HG03439 (cell line): ENCODE results near the gene NOS1AP.
"Not testable (repeated sequence)": the region's sequence is repeated elsewhere in the genome, so short reads cannot be mapped to it uniquely, and the experiment has no call there.

Experiments used
- ATAC-seq: cut with Tn5 transposase; IDR thresholded peaks from one replicate; pipeline ENCODE4 v1.9.1; 2021; ENCODE audit warnings: mild to moderate bottlenecking, moderate library complexity; ENCODE audit not compliant: unreplicated experiment

Gene NOS1AP

DNA sequence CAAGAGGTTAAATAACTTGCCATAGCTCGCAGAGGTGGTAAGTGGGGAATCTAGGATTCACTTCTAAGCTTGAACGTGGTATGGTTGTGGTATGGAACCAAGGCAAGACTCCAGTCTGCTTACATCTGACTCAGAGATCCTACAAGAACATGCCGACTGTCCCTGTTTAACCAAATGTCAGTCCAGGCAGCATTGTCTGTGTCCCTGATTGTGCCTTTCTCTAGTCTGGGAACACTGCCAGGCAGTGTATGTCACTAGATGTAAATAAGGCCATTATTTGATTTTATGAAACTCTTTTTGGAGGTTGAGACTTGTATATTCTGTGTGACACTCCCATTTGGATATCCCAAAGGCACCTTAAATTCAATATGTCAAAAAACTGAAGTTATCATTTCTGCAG is 96.0 kb downstream of the NOS1AP start:
- no peak for ATAC-seq

DNA sequence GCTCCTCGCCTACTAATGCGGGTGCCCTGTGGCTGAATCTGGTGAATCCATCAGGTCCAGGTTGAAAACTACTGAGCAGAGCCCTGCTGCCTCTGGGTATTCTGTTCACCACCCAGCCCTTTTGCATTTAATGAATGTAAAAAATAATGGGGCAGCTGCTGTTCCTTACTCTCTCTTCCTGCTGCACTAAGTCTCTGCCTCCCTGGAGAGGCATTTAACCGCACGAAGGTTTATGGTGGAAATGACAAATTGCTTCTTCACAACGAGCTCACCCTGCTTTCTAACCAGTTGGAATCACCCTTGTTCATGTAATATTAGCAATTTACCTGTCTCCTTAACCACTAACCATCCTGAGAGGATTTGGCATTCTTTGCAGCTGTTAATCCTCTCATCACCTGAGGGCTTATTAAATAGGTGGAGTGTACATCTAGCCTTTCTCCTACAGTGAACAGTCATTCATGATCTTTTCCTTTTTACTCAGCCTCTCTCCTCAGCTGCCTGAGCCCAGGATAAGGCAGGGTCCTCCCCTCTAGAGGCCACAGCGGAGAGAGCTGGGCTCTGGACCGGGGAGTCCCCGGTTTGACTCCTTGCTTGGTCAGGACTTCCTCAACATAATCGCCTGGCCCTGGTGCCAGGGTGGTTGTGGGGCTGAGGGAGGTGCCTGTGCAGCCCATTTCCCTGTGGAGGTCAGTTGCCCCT is 97.6 kb downstream of the NOS1AP start:
- ATAC-seq = no peak

DNA sequence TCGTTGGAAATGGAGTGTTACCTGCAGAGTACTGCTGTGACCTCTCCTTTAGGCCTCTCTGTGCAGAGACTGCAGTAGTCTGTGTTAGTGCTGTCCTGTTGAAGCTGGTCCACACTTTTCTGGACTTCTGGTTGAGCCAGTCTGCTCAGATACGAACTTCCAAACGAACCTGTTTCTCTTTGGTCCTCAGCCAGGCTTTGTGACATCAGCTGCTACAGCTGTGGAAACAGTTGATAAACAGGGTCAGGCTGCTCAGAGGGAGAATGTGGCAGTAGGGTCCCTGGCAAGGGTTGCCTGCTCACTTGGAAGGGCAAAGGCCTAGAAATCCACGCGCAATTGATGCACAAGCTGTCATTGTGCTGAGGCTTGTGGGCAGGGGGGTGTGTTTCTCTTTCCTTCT is 98.8 kb downstream of the NOS1AP start:
- no peak for ATAC-seq

DNA sequence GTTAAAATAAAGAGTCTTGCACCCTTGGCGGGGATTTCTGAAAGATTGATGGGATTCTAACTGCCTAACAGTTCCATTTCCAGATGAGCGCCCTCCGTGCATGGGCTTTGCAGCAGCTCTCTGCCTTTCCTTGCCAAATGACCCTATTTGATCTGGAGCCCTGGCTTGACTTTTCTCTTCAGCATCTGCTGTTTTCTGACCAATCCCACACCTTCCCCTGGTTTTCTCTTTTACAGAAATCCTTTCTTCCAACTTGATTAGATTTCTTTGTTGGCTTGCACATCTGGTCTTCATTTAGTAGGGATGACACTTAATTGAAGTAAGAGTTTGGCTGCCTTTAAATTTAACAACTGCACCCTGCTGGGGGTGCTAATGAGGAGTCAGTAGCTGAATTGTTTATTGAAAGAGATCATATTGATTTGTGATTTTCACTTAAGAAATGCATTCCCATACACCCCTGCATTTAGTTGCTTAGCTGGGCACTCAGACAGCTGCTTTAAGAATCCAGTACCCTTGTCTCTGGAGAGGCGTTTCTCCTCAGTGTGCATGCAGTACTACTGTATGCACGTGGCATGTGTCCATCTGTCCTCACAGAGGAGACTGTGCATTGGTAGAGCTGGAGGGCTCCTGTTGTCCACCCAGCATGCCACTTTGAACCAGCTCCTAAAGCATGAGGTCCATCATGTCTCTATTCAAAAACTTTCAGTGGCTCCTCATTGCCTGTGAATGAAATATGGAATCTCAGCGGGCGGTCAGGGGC is 99.7 kb downstream of the NOS1AP start:
- ATAC-seq = no peak

DNA sequence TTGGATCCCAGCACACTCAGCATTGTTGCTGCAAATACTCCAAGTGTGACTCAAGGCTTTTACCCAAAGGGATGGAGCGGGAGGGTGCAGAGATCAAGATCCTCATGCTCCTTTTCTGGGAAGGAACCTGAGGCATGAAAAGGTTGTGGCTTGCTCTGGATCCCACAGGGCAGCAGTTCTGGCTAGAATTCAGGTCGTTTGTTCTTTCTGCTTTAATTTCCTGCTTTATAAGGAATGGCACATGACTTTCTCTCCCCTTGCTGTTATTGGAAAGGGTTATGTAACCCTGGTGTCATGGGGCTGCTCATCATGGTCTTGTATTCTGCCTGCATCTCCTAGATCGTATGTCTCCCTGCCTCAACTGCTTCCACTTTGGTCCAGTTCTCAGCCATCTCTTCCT is 101.6 kb downstream of the NOS1AP start:
- ATAC-seq = no peak

DNA sequence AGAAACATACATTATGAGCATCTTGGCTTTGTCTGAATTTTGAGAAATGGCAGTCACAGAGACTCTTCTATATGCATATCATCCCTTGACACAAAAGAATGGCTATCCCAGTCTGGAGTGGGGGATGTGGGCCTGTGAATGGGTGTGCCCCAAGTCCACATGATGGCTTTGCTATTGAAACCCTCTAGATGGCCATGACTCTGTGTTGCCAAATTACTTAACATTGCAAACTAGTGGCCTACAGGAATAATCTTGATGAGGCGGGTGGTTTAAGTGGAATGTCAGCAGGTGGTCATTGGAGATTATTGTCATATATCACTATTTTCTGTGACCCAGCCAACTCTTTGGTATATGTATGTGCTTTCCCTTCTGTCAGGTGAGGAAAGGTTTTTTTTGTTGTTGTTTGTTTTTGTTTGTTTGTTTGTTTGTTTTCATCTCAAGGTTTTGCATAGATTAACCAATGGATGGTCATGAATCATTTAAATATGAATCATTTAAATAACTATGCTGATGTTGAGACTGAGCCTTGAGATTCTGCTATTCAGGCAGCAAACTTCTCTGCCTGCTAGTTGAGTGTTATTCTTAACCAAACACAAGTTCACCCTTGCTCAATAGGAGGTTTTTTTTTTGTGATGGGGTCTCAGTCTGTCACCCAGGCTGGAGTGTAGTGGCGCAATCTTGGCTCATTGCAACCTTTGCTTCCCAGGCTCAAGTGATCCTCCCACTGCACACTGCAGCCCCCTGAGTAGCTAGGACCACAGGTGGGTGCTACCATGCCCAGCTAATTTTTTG is 103.0 kb downstream of the NOS1AP start:
- ATAC-seq = no peak

DNA sequence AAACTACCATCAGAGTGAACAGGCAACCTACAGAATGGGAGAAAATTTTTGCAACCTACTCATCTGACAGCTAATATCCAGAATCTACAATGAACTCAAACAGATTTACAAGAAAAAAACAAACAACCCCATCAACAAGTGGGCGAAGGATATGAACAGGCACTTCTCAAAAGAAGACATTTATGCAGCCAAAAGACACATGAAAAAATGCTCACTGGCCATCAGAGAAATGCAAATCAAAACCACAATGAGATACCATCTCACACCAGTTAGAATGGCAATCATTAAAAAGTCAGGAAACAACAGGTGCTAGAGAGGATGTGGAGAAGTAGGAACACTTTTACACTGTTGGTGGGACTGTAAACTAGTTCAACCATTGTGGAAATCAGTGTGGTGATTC is 104.1 kb downstream of the NOS1AP start:
- not testable (repeated sequence) for ATAC-seq

DNA sequence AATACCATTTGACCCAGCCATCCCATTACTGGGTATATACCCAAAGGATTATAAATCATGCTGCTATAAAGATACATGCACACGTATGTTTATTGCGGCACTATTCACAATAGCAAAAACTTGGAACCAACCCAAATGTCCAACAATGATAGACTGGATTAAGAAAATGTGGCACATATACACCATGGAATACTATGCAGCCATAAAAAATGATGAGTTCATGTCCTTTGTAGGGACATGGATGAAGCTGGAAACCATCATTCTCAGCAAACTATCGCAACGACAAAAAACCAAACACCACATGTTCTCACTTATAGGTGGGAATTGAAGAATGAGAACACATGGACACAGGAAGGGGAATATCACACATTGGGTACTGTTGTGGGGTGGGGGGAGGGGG is 104.5 kb downstream of the NOS1AP start:
- ATAC-seq = not testable (repeated sequence)

DNA sequence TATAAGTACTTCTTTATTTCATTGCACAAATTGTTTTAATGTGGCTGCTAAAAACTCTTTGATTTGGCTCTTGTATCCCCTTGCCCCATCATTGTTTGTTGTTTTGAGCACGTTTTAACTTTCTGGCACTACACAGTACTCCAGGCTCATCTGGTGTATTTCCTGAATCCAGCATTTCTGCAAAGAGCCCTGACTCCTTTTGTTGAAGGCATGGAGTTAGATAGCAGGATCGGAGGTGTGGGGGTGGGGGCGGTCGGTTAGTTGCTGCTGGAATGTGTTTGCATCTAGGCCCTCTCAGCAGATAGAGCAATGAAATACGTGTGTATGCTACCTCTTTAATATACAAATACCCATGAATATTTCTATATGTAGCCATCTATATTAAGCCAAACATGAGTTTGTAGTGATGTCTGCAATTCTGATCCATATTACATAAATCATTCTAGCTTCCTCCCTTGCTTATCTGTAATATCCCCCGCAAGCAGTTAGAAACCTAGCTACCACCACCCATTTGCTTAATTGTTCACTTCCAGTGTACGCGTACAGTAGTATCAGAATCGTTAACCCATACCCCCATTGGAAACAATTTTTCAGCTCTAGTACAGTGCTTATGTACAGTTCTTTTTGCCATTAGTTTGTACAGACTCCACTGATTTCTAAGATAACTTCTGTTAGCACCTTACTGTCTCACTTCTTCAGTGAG is 106.0 kb downstream of the NOS1AP start:
- no peak for ATAC-seq

DNA sequence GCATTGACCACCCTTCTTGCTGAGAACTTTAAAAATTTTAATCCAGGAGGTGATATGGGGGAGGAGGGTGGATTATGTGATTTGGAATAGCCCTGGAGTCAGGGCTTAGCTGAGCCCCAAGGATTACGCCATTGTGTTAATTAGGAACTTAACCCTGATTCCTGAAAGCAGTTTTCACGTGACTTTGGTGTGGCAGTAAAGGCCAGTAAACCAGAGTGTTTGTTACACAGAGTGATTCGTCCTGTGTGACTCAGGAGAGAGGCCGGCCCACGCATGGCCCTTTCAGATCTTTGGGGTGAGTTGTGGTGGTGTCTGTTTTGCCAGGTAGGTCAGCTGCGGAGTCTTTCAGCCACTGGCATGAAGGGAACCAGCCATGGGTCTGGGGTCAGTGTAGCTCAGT is 107.6 kb downstream of the NOS1AP start:
- no peak for ATAC-seq

DNA sequence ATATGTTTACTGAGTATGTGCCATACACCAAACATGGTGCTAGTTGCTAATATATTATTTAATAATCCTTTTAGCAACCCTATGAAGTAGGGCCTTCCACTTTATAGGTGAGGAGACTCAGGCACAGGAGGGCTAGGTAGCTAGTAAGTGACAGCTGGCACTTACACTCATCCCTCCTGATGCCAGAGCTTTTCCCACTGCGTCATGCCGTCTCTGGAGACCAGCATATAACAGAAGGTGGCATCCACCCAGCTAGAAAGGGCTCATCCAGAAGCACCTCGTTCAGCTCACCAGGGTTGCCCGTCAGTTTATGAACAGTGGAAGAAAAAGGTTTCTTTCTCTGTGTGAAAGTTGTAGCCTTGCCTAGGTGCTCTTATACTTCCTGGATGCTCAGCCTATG is 108.9 kb downstream of the NOS1AP start:
- no peak for ATAC-seq

DNA sequence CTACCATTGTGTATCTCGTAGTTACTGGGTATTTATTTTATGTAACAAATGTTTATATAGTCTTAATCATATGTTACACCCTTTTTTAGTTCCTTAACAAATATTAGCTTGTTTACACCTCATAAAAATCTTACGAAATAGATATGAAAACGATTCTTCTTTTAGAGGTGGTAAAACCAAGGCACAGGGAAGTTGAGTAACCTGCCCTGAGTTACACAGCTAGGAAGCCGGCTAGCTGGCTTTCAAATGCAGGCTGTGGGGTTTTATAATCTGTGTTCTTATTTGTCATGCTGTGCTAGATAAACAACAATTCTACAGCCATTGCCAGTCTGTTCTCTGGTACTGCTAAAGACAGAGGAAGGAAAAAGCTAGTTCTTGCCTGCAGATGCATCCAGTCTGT is 109.6 kb downstream of the NOS1AP start:
- no peak for ATAC-seq

DNA sequence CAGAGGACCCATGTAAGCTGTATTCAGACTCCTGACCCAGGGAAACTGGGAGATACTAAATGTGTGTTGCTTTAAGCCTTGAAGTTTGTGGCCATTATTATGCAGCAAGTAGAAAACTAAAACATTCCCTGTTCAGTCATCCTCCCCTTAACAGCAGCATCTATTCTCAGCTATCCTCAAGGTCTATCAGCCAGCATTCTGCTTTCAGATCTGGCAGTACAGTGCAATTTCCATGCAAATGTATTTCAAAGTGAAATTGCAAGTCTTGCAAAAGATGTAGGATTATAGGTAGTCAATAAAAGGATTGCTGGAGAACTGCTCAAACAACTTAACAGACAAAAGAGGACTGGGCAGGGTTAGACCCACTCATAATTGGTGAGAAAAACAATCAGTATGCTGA is 111.3 kb downstream of the NOS1AP start:
- no peak for ATAC-seq

DNA sequence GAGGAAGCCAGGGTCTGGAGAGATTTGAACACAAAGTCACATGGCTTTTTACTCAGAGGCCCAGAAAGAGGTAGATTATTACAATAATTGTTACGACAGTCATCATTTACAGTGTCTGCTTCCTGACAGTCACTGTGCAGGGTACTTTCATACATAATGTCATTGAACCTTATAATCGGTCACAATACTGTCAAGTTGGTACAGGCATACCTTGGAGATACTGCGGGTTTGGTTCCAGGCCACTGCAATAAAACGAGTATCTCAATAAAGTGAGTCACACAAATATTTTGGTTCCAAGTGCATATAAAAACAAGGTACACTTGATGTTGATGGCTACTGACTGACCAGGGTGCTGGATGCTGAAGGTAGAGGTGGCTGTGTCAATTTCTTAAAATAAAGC is 112.6 kb downstream of the NOS1AP start:
- no peak for ATAC-seq

DNA sequence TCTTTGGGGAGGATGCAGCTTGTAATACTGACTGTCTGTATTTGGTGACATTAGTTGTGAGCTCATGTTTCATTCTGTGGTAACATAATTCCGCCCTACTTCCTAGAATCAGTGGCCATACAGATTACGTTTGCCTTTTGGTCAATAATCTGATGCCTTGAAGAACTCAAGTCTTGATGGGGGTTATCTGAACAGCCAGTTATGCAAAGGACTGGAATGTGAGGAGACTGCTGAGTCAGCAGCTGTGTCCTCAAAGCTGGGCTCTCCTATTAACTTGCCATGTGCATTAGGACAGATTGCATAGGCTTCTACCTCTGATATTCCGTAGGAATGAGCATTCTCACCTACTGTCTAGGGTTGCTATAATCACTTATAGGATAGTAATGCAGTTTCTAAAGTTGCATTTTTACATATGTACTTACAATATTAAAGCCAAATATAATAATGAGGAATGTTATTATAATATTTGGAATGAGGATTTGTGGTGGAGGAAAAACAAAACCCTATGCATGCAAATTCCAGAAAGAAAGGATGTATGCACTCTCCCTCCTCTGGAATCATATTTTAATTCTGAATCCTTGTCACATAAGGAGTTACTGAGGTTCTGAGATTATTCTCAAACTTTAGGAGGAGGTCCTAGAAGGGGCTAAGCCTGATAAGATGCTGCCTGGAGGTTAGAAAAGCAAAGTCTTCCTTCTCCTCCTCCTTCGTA is 116.0 kb downstream of the NOS1AP start:
- ATAC-seq = no peak

DNA sequence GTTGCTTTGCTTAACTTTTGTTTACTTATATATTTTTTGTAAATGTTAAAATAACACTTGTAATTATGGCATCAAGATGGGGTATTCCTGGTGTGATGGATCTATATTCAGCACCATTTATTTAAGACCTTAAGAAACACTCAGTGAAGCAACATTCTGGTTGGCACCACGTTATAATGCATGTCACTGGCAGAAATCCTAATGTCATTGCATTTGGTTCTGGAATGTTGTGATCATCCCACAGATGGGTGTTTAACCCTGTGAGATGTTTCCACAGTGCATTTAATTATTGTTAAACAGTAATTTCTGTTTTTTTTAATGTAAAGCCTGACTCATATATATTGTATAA is 116.5 kb downstream of the NOS1AP start:
- ATAC-seq = no peak

DNA sequence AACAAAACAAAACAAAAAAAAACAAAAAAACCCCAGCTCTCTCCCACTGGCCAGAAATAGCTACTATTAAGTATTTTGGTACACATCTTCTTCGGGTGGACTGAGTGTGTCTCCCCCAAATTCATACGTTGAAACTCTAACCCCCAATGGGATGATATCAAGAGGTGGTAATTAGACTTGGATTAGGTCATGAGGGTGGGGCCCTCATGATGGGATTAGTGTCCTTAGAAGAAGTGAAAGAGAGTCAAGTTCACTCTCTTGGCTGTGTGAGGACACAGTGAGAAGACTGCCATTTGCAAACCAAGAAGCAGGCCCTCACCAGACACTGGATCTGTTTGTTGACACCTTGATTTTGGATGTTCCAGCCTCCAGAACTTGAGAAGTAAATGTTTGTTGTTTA is 116.9 kb downstream of the NOS1AP start:
- ATAC-seq = no peak

DNA sequence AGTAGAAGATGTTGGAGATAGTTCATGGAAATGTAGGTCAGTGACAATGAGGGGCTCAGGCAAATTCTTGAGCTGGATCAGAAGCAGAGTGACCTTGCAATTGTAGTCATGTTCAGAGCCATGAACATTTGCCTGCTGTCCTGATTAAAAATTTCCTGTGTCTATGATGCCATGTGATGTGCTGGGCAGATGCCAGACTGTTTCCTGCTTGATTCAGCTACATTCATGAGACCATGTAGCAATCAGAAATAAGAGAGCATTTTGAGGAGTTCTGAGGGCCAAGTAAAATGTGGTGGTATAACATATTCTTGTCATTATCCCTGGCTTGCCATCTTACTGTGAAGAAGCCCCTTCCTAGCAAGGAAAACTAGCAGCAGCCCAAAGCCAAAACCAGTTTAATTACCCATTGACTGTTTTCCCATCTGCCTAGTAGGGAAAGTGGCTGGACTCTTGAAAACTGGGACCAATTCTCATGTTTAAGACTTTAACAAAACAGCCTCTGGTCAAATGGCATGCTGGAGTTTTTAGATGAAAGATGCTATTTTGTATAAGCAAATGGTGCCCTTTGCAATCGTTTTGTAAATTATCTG is 118.3 kb downstream of the NOS1AP start:
- ATAC-seq = no peak

DNA sequence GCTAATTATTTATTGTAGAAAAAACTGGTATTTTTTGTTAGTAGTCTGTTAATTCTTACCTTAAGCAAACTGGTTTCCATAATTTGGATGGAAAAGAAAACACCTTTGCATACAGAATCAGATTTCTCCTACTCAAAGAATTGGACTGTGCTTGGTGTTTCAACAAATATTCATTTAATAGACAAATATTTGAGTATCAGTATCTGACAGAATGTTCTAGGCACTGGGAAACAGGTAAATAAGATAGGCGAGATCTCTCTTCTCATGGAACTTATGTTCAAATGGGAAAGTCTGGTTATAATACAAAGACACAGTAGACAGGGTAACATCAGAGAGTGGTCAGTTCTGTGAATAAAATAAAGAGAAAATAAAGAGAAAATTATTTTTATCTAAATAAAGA is 119.9 kb downstream of the NOS1AP start:
- no peak for ATAC-seq
